Lower leg skin (tissue), 3 donors: Measurements from ENCODE around the gene SSTR3.

Experiments
- CTCF ChIP-seq, 3 donors: fragments of 450-650 bp; IDR thresholded peaks; one replicate each; pipeline ENCODE4 v1.5.1; 2016; ENCODE audit warnings: antibody characterized with exemption in 3 of 3, mild to moderate bottlenecking in 3 of 3, moderate library complexity in 2 of 3
- POLR2A ChIP-seq, 2 donors: fragments of 450-650 bp; IDR thresholded peaks; one replicate each; pipeline ENCODE4 v1.6.1; 2016 to 2017; ENCODE audit warnings: antibody characterized with exemption in 2 of 2, mild to moderate bottlenecking in 1 of 2, moderate library complexity in 1 of 2

- no peak for TF ChIP-seq CTCF (IDR thresholded peaks at IDR 0.05)
- TF ChIP-seq POLR2A (IDR thresholded peaks at IDR 0.05), result no peak
Measured at GRCh38 chr22:37202716-37203115, 9.6 kb downstream of the SSTR3 start.
